H9 (cell line): ENCODE results near the gene TBC1D5. TPM values are rescaled to one million over a fixed set of nuclear protein-coding genes. Genes with fewer than 3 reads are reported as not detected.

Experiments
- DNase-seq: peaks from one replicate; pipeline ENCODE4 v3.0.0-alpha.2; 2017
- H2AFZ ChIP-seq: one replicate; pipeline ENCODE4 v1.6.1; 2013; ENCODE audit warnings: mild to moderate bottlenecking, low read length, control low read depth, moderate library complexity
- H2AK5ac ChIP-seq: 2 replicates; pipeline ENCODE4 v1.6.1; 2013; ENCODE audit warnings: low read length, control low read depth, mixed read lengths; ENCODE audit not compliant: insufficient read length
- H2BK120ac ChIP-seq: one replicate; pipeline ENCODE4 v1.6.1; 2013; ENCODE audit warnings: low read depth, mild to moderate bottlenecking, low read length, control low read depth, inconsistent platforms; ENCODE audit not compliant: poor library complexity, severe bottlenecking
- H2BK12ac ChIP-seq: 2 replicates; pipeline ENCODE4 v1.6.1; 2013; ENCODE audit warnings: low read length, control low read depth, mixed read lengths, low read depth; ENCODE audit not compliant: insufficient read length
- H2BK15ac ChIP-seq: 2 replicates; pipeline ENCODE4 v1.6.1; 2013; ENCODE audit warnings: low read depth, low read length, control low read depth
- H2BK20ac ChIP-seq: one replicate; pipeline ENCODE4 v1.6.1; 2013; ENCODE audit warnings: low read depth, mild to moderate bottlenecking, low read length, control low read depth, inconsistent platforms; ENCODE audit not compliant: poor library complexity, severe bottlenecking
- H2BK5ac ChIP-seq: 2 replicates; pipeline ENCODE4 v1.6.1; 2013; ENCODE audit warnings: low read length, control low read depth, mixed read lengths; ENCODE audit not compliant: insufficient read length
- H3K14ac ChIP-seq: 2 replicates; pipeline ENCODE4 v1.6.1; 2013; ENCODE audit warnings: low read length, control low read depth; ENCODE audit not compliant: insufficient read depth
- H3K18ac ChIP-seq: 2 replicates; pipeline ENCODE4 v1.6.1; 2013; ENCODE audit warnings: low read depth, mild to moderate bottlenecking, mixed read lengths, low read length, control low read depth; ENCODE audit not compliant: insufficient read length
- H3K23ac ChIP-seq: 2 replicates; pipeline ENCODE4 v1.6.1; 2013; ENCODE audit warnings: low read length, control low read depth, mixed read lengths, low read depth; ENCODE audit not compliant: insufficient read length
- H3K23me2 ChIP-seq: 2 replicates; pipeline ENCODE4 v1.6.1; 2013; ENCODE audit warnings: low read depth, mild to moderate bottlenecking, mixed read lengths, low read length, control low read depth; ENCODE audit not compliant: insufficient read length, poor library complexity, severe bottlenecking
- H3K27ac ChIP-seq: 2 replicates; pipeline ENCODE4 v1.5.1; 2013; ENCODE audit warnings: low read length, control low read depth, mixed read lengths, low read depth; ENCODE audit not compliant: insufficient read length
- H3K27me3 ChIP-seq: 2 replicates; pipeline ENCODE4 v1.6.1; 2013; ENCODE audit warnings: low read length, control low read depth, inconsistent platforms; ENCODE audit not compliant: insufficient read depth
- H3K4ac ChIP-seq: 2 replicates; pipeline ENCODE4 v1.6.1; 2013; ENCODE audit warnings: low read depth, mild to moderate bottlenecking, control low read depth, inconsistent platforms, low read length, moderate library complexity
- H3K4me1 ChIP-seq: 2 replicates; pipeline ENCODE4 v1.6.1; 2013; ENCODE audit warnings: low read length, control low read depth, inconsistent platforms; ENCODE audit not compliant: insufficient read depth
- H3K4me2 ChIP-seq: 2 replicates; pipeline ENCODE4 v1.6.1; 2013; ENCODE audit warnings: low read length, control low read depth, mixed read lengths; ENCODE audit not compliant: insufficient read length, insufficient read depth
- H3K56ac ChIP-seq: 2 replicates; pipeline ENCODE4 v1.6.1; 2013; ENCODE audit warnings: low read depth, mild to moderate bottlenecking, mixed read lengths, low read length, control low read depth; ENCODE audit not compliant: insufficient read length
- H3K79me1 ChIP-seq: 2 replicates; pipeline ENCODE4 v1.6.1; 2013; ENCODE audit warnings: low read depth, mild to moderate bottlenecking, moderate library complexity, low read length, control low read depth, inconsistent platforms; ENCODE audit not compliant: insufficient read depth, poor library complexity, severe bottlenecking
- H3K79me2 ChIP-seq: 2 replicates; pipeline ENCODE4 v1.6.1; 2013; ENCODE audit warnings: low read length, control low read depth, inconsistent platforms; ENCODE audit not compliant: insufficient read depth
- H3K9ac ChIP-seq: 2 replicates; pipeline ENCODE4 v1.6.1; 2013; ENCODE audit warnings: low read length, control low read depth, mixed read lengths; ENCODE audit not compliant: insufficient read length; ENCODE audit errors: extremely low read depth
- H3K9me3 ChIP-seq: one replicate; pipeline ENCODE4 v1.6.1; 2013; ENCODE audit warnings: low read depth, low read length, inconsistent platforms; ENCODE audit not compliant: control insufficient read depth
- H3T11ph ChIP-seq: one replicate; pipeline ENCODE4 v1.6.1; 2013; ENCODE audit warnings: mild to moderate bottlenecking, low read length, control low read depth, inconsistent platforms
- H4K20me1 ChIP-seq: one replicate; pipeline ENCODE4 v1.6.1; 2013; ENCODE audit not compliant: control insufficient read depth, insufficient read length, insufficient read depth
- H4K5ac ChIP-seq: 2 replicates; pipeline ENCODE4 v1.6.1; 2013; ENCODE audit warnings: low read depth, mild to moderate bottlenecking, mixed read lengths, low read length, control low read depth; ENCODE audit not compliant: insufficient read length
- H4K8ac ChIP-seq: replicated peaks from 2 replicates; pipeline ENCODE4 v1.6.1; 2013; ENCODE audit warnings: low read length, control low read depth, mixed read lengths, low read depth; ENCODE audit not compliant: insufficient read length
- H4K91ac ChIP-seq: 2 replicates; pipeline ENCODE4 v1.6.1; 2013; ENCODE audit warnings: low read depth, mild to moderate bottlenecking, moderate library complexity, mixed read lengths, low read length, control low read depth; ENCODE audit not compliant: insufficient read length
- H3K27ac Mint-ChIP-seq, 3 experiments: 2 replicates in 2 of 3; 3 replicates in 1 of 3; pipeline ENCODE4 v1.8.0; 2020 to 2021; ENCODE audit warnings: mixed read lengths in 3 of 3, mild to moderate bottlenecking in 1 of 3, moderate library complexity in 1 of 3
- H3K27me3 Mint-ChIP-seq: 2 replicates; pipeline ENCODE4 v1.8.0; 2021; ENCODE audit warnings: low read depth, mild to moderate bottlenecking, moderate library complexity, mixed read lengths
- H3K36me3 Mint-ChIP-seq, 3 experiments: 2 replicates in 2 of 3; 3 replicates in 1 of 3; pipeline ENCODE4 v1.8.0; 2020 to 2021; ENCODE audit warnings: low read depth in 3 of 3, mixed read lengths in 3 of 3; ENCODE audit not compliant: insufficient read depth in 1 of 3
- H3K4me1 Mint-ChIP-seq, 2 experiments: 2 replicates each; pipeline ENCODE4 v1.8.0; 2020; ENCODE audit warnings: mixed read lengths in 2 of 2
- H3K4me3 Mint-ChIP-seq, 2 experiments: 2 replicates in 1 of 2; 3 replicates in 1 of 2; pipeline ENCODE4 v1.8.0; 2020 to 2021; ENCODE audit warnings: mild to moderate bottlenecking in 2 of 2, mixed read lengths in 2 of 2, moderate library complexity in 1 of 2
- H3K9me3 Mint-ChIP-seq, 2 experiments: 2 replicates in 1 of 2; 3 replicates in 1 of 2; pipeline ENCODE4 v1.8.0; 2020; ENCODE audit warnings: mild to moderate bottlenecking in 2 of 2, mixed read lengths in 2 of 2, moderate library complexity in 1 of 2
- WGBS: extraction: QIAGEN DNeasy Blood & Tissue Kit; methylation state at CpG from one replicate; pipeline ENCODE4 v1.1.7; 2013; ENCODE audit warnings: missing lambda C conversion rate, low lambda C conversion rate, mixed read lengths; ENCODE audit not compliant: insufficient read length; ENCODE audit errors: extremely low coverage; 5-methylcytosine and 5-hydroxymethylcytosine counted together
- total RNA-seq: library from RNA; stranded (reverse); gene quantifications from 2 replicates; pipeline ENCODE4 v1.2.1, GENCODE V29; 2021
- TF ChIP-seq, protein P1 (sequence below): fragments of 200-600 bp; sonication (generic); conservative IDR thresholded peaks from 3 replicates; pipeline ENCODE4 v1.8.0; 2021; ENCODE audit warnings: antibody characterized with exemption, mild to moderate bottlenecking

The TBC1D5 gene
- total RNA-seq, 1 experiment from 2014 or later: 25.0 TPM

DNA sequence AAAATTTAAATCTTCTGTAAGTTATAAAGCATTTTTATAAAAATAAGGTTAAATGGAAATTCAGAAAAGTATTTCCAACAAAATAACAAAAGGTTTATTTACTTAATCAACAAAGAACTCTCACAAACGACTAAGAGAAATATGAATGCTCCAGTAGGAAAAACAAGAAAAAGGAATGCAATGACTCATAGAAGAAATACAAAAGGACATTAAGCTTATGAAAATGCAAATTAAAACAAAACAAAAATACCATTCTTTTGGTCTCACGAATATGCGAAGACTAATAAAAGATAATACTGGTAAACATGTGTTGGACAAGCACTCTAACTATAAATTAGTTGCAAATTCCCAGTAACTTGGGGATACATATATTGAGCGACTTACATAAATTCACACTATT is 17.5 kb upstream of the TBC1D5 start:
- no peaks in the 10 kb centered on the region for H3K79me2 ChIP-seq
- H3K27me3 ChIP-seq: no peaks in the 10 kb centered on the region
- no peak overlapping the region for H2AK5ac ChIP-seq
- Mint-ChIP-seq H3K4me3 (no peak overlapping the region), H3K27me3 (no peaks in the 10 kb centered on the region), H3K9me3 (no peaks in the 10 kb centered on the region), H3K36me3 (no peaks in the 10 kb centered on the region), H3K4me1 (peaks cover 5 to 7% of the 10 kb centered on the region in 2 experiments; a peak in 3 of 4 replicates), H3K27ac (no peak overlapping the region)
- H4K5ac ChIP-seq: no peak overlapping the region
- no peak overlapping the region for H2BK120ac ChIP-seq
- H3K14ac ChIP-seq: no peak overlapping the region
- TF ChIP-seq, protein P1, sequence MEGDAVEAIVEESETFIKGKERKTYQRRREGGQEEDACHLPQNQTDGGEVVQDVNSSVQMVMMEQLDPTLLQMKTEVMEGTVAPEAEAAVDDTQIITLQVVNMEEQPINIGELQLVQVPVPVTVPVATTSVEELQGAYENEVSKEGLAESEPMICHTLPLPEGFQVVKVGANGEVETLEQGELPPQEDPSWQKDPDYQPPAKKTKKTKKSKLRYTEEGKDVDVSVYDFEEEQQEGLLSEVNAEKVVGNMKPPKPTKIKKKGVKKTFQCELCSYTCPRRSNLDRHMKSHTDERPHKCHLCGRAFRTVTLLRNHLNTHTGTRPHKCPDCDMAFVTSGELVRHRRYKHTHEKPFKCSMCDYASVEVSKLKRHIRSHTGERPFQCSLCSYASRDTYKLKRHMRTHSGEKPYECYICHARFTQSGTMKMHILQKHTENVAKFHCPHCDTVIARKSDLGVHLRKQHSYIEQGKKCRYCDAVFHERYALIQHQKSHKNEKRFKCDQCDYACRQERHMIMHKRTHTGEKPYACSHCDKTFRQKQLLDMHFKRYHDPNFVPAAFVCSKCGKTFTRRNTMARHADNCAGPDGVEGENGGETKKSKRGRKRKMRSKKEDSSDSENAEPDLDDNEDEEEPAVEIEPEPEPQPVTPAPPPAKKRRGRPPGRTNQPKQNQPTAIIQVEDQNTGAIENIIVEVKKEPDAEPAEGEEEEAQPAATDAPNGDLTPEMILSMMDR: no peak
- no peak overlapping the region for H3K9ac ChIP-seq
- H3K4me2 ChIP-seq: no peak overlapping the region
- H3T11ph ChIP-seq: no peak overlapping the region
- DNase-seq: no peak
- no peak overlapping the region for H3K4ac ChIP-seq
- H2BK20ac ChIP-seq: no peak overlapping the region
- no peak overlapping the region for H3K23ac ChIP-seq
- no peaks in the 10 kb centered on the region; the same call in 1 of the 2 replicates for H3K4me1 ChIP-seq
- H2AFZ ChIP-seq: no peak overlapping the region
- no CpG with 5 or more reads among the region's 4 CpGs for WGBS
- H3K9me3 ChIP-seq: no peaks in the 10 kb centered on the region
- no peak overlapping the region for H4K91ac ChIP-seq
- no peak overlapping the region for H3K56ac ChIP-seq
- H3K79me1 ChIP-seq: no peaks in the 10 kb centered on the region
- H3K23me2 ChIP-seq: no peaks in the 10 kb centered on the region
- H4K8ac ChIP-seq: no peak overlapping the region
- no peak overlapping the region for H3K27ac ChIP-seq
- H4K20me1 ChIP-seq: no peaks in the 10 kb centered on the region
- no peak overlapping the region for H3K18ac ChIP-seq
- H2BK5ac ChIP-seq: no peak overlapping the region
- H2BK12ac ChIP-seq: no peak overlapping the region
- H2BK15ac ChIP-seq: no peak overlapping the region
